Cerebellar cortex (tissue), 1 donor: ENCODE data around the gene MKS1.

Experiments used
- DNase-seq: peaks from one replicate; pipeline ENCODE4 v3.0.0-alpha.2; 2015; ENCODE audit warnings: low spot score

Gene MKS1

GRCh38 chr17:58244963-58245362 lies 25.9 kb upstream of the MKS1 start:
- no peak for DNase-seq

- no peak for DNase-seq
Measured at GRCh38 chr17:58242171-58242784, 23.2 kb upstream of the MKS1 start.

GRCh38 chr17:58239987-58240386 lies 20.9 kb upstream of the MKS1 start:
- no peak for DNase-seq

- DNase-seq, result no peak
Measured at GRCh38 chr17:58238147-58238634, 19.1 kb upstream of the MKS1 start, which contains the start of gene LPO. Gene LPO (plus strand): TSS chr17:58238584. CDS start chr17:58242980, 4,396 bp downstream.

- DNase-seq, result no peak
Measured at GRCh38 chr17:58236394-58236793, 17.3 kb upstream of the MKS1 start.

- DNase-seq, result no peak
Measured at GRCh38 chr17:58235821-58236220, 16.8 kb upstream of the MKS1 start.

- DNase-seq, result no peak
Measured at GRCh38 chr17:58234512-58234911, 15.5 kb upstream of the MKS1 start.

GRCh38 chr17:58233543-58233942 lies 14.5 kb upstream of the MKS1 start:
- no peak for DNase-seq

GRCh38 chr17:58232707-58233156 lies 13.7 kb upstream of the MKS1 start:
- DNase-seq, result no peak

- DNase-seq, result no peak
Measured at GRCh38 chr17:58231641-58232040, 12.6 kb upstream of the MKS1 start.

- no peak for DNase-seq
Measured at GRCh38 chr17:58229881-58230280, 10.8 kb upstream of the MKS1 start.

GRCh38 chr17:58229384-58229783 lies 10.3 kb upstream of the MKS1 start:
- no peak for DNase-seq

GRCh38 chr17:58228679-58229078 lies 9.6 kb upstream of the MKS1 start:
- DNase-seq, result no peak

GRCh38 chr17:58227733-58228132 lies 8.7 kb upstream of the MKS1 start:
- DNase-seq, result no peak

GRCh38 chr17:58224315-58224714 lies 5.3 kb upstream of the MKS1 start:
- no peak for DNase-seq

- no peak for DNase-seq
Measured at GRCh38 chr17:58219789-58220183, 731 bp upstream of the MKS1 start.

GRCh38 chr17:58217766-58218165 lies 1.3 kb downstream of the MKS1 start:
- DNase-seq, result no peak

- DNase-seq, result peak; percentile 8
Measured at GRCh38 chr17:58215685-58216084, 3.4 kb downstream of the MKS1 start.

- no peak for DNase-seq
Measured at GRCh38 chr17:58210922-58211321, 8.1 kb downstream of the MKS1 start.

- DNase-seq, result no peak
Measured at GRCh38 chr17:58208344-58208743, 10.7 kb downstream of the MKS1 start.

- no peak for DNase-seq
Measured at GRCh38 chr17:58207451-58207850, 11.6 kb downstream of the MKS1 start.

- DNase-seq, result no peak
Measured at GRCh38 chr17:58205936-58206335, 13.1 kb downstream of the MKS1 start.

- no peak for DNase-seq
Measured at GRCh38 chr17:58204796-58205195, 14.3 kb downstream of the MKS1 start.

GRCh38 chr17:58202859-58203258 lies 16.2 kb downstream of the MKS1 start:
- no peak for DNase-seq
